C4-2B (cell line): Measurements from ENCODE around the gene ITGB3.

Experiments
- H3K27ac ChIP-seq: fragments of 450-650 bp; 2 replicates; pipeline ENCODE4 v1.5.1; 2017
- CTCF ChIP-seq: fragments of 450-650 bp; conservative IDR thresholded peaks from 2 replicates; pipeline ENCODE4 v1.5.1; 2017; ENCODE audit warnings: mild to moderate bottlenecking
- ZFX ChIP-seq: fragments of 450-650 bp; IDR thresholded peaks from 2 replicates; pipeline ENCODE4 v1.6.1; 2017

Gene ITGB3

GRCh38 chr17:47252209-47252608 lies 1.4 kb upstream of the ITGB3 start:
- no peak overlapping the region for H3K27ac ChIP-seq
- TF ChIP-seq ZFX (no peak), CTCF (no peak)

DNA sequence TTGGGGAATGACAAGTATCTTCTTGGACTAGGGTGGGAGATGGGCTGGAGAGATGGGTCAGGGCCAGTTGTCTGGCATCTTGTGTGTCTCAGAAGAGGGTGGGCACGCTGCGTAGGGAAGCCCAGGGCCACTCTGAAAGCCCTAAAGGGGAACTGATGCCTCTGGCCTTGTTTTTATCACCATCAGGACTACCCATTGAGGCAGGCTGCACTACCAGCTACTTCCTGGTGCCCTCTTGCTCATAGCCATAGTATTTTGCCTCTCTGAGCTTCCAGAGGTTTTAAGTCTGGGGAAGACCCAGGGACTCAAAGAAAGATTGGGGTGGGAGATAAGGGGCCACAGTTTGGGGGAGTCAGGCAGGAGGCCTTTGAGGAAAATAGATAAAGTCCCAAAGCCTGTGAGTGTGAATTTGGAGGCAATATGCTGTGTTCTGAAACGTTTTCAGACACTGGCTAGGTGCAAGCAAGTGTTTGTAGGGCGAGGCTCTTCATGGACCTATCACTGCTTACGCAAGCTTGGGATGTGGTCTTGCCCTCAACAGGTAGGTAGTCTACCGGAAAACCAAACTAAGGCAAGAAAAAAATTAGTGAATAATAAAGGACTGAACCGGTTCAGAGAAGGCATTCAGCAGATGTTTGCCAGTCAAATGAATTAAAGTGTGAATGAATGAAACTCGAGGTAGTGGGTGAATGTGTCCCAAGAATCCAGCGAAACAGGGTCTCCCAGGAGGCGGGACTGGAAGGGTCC lies 688 bp upstream of the ITGB3 start:
- no peak for TF ChIP-seq CTCF
- TF ChIP-seq ZFX, result no peak

GRCh38 chr17:47254403-47254943 lies 846 bp downstream of the ITGB3 start:
- TF ChIP-seq ZFX, result no peak
- no peak for TF ChIP-seq CTCF
- no peak overlapping the region for H3K27ac ChIP-seq

More for the DNA sequence above, 688 bp upstream of the ITGB3 start:
- no peak overlapping the region for H3K27ac ChIP-seq

- TF ChIP-seq CTCF, result no peak
- TF ChIP-seq ZFX, result no peak
- no peak overlapping the region for H3K27ac ChIP-seq
Observed at GRCh38 chr17:47257651-47258339, 4.2 kb downstream of the ITGB3 start.

- H3K27ac ChIP-seq, result no peak overlapping the region
- TF ChIP-seq CTCF (no peak), ZFX (no peak)
Observed at GRCh38 chr17:47262586-47262985, 9.0 kb downstream of the ITGB3 start.

DNA sequence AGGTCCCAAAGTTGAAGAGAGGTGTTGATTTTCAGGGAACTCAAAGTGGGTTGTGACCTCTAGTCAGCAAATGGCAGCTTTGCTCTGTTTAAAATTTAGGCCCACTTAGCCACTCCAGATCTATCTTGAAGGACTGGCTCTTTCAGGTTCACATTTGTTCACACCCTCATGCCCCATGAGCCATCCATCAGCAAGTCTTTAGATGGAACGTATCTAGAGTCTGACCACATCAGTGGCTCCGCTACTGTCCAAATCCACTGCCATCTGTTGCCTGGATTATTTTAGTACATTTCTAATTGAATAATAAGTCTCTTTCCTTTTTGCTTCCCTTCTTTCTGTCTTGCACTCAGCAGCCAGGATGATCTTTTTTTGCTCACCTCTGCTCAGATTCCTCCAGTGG lies 10.5 kb downstream of the ITGB3 start:
- no peak for TF ChIP-seq ZFX
- TF ChIP-seq CTCF, result no peak
- no peak overlapping the region for H3K27ac ChIP-seq

GRCh38 chr17:47265983-47266541 lies 12.4 kb downstream of the ITGB3 start:
- no peak for TF ChIP-seq CTCF
- no peak for TF ChIP-seq ZFX
- no peak overlapping the region for H3K27ac ChIP-seq
